NCI-H2107 treated with DMSO at 0.1 percent for 48 hours (cell line): ENCODE measurements around the gene CYP4X1.
"Not testable (repeated sequence)": the region's sequence is repeated elsewhere in the genome, so short reads cannot be mapped to it uniquely, and the experiment has no call there.

Experiments used
- DNase-seq: peaks from one replicate; lab custom pipeline; 2025; ENCODE audit not compliant: unreplicated experiment; lab: John Stamatoyannopoulos, UW

The CYP4X1 gene

GRCh38 chr1:47023268-47024140 lies at the start of gene CYP4X1:
Gene CYP4X1, plus strand, starts transcription at chr1:47023669. Its CDS starts 149 bp downstream, at chr1:47023818.
- DNase-seq, result no peak

- no peak for DNase-seq
Observed at GRCh38 chr1:46983166-46983829, 40.2 kb upstream of the CYP4X1 start.

GRCh38 chr1:46983830-46984586 lies 39.5 kb upstream of the CYP4X1 start:
- no peak for DNase-seq

- DNase-seq, result not testable (repeated sequence)
Observed at GRCh38 chr1:46990541-46990940, 32.9 kb upstream of the CYP4X1 start.

- no peak for DNase-seq
Observed at GRCh38 chr1:46991083-46991923, 32.2 kb upstream of the CYP4X1 start.

- no peak for DNase-seq
Observed at GRCh38 chr1:46996659-46997281, 26.7 kb upstream of the CYP4X1 start.

GRCh38 chr1:47002211-47002610 lies 21.3 kb upstream of the CYP4X1 start:
- no peak for DNase-seq

- DNase-seq, result no peak
Observed at GRCh38 chr1:47003896-47004403, 19.5 kb upstream of the CYP4X1 start.

GRCh38 chr1:47006437-47006836 lies 17.0 kb upstream of the CYP4X1 start:
- not testable (repeated sequence) for DNase-seq

- DNase-seq, result no peak
Observed at GRCh38 chr1:47013293-47013692, 10.2 kb upstream of the CYP4X1 start.

GRCh38 chr1:47021070-47021469 lies 2.4 kb upstream of the CYP4X1 start:
- no peak for DNase-seq

GRCh38 chr1:47024141-47024801 lies 802 bp downstream of the CYP4X1 start:
- DNase-seq, result no peak

- no peak for DNase-seq
Observed at GRCh38 chr1:47030170-47030805, 6.8 kb downstream of the CYP4X1 start.

GRCh38 chr1:47031059-47031458 lies 7.6 kb downstream of the CYP4X1 start:
- no peak for DNase-seq

- DNase-seq, result no peak
Observed at GRCh38 chr1:47031585-47031984, 8.1 kb downstream of the CYP4X1 start.

GRCh38 chr1:47036764-47037163 lies 13.3 kb downstream of the CYP4X1 start:
- no peak for DNase-seq

- DNase-seq, result no peak
Observed at GRCh38 chr1:47059376-47059775, 35.9 kb downstream of the CYP4X1 start.

GRCh38 chr1:47067097-47067594 lies 43.7 kb downstream of the CYP4X1 start, which contains the start of gene CYP4Z1:
Gene CYP4Z1, plus strand, starts transcription at chr1:47067231. Its CDS starts 260 bp downstream, at chr1:47067491.
- no peak for DNase-seq

GRCh38 chr1:47069080-47069479 lies 45.6 kb downstream of the CYP4X1 start:
- DNase-seq, result not testable (repeated sequence)
